Gastroesophageal sphincter (tissue), 3 donors: ENCODE data around the gene SPOCK3.

Experiments used
- EP300 ChIP-seq: sonication (generic); formaldehyde crosslinking; IDR thresholded peaks from one replicate; pipeline ENCODE4 v1.6.1; 2017; ENCODE audit warnings: antibody characterized with exemption, mild to moderate bottlenecking
- POLR2A ChIP-seq, 2 donors: fragments of 450-650 bp; IDR thresholded peaks; one replicate each; pipeline ENCODE4 v1.6.1; 2017; ENCODE audit warnings: antibody characterized with exemption in 2 of 2, mild to moderate bottlenecking in 2 of 2, moderate library complexity in 1 of 2
- POLR2AphosphoS5 ChIP-seq: sonication (generic); formaldehyde crosslinking; IDR thresholded peaks from one replicate; pipeline ENCODE4 v1.6.1; 2017; ENCODE audit warnings: antibody characterized with exemption
- TF ChIP-seq, protein P1 (sequence below), 4 experiments: fragments of 200-600 bp in 2 of 4; fragments of 450-650 bp in 2 of 4; sonication (generic) in 1 of 4; IDR thresholded peaks; one replicate each; pipeline ENCODE4 v1.5.1; 2017 to 2019; ENCODE audit warnings: antibody characterized with exemption in 4 of 4, mild to moderate bottlenecking in 2 of 4, moderate library complexity in 2 of 4

DNA sequence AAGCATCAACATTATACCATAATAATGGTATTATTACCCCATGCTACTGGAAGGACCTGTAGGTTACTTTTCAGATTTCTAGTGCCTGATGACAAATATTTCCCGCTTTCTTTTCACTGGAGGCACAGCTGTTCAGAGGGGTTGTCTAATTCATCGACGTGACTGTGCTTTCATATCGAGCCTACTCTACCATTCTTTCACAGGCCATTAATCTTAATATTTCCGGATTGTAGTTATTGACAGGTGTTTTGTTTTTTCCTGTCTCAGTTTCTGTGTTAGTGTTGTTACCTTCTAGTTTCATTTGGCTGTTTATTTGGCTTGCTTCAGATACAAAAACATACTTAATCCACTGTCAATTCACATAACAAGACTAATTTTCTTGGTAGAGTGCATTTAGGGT lies 330.9 kb downstream of the SPOCK3 start:
- TF ChIP-seq, protein P1, sequence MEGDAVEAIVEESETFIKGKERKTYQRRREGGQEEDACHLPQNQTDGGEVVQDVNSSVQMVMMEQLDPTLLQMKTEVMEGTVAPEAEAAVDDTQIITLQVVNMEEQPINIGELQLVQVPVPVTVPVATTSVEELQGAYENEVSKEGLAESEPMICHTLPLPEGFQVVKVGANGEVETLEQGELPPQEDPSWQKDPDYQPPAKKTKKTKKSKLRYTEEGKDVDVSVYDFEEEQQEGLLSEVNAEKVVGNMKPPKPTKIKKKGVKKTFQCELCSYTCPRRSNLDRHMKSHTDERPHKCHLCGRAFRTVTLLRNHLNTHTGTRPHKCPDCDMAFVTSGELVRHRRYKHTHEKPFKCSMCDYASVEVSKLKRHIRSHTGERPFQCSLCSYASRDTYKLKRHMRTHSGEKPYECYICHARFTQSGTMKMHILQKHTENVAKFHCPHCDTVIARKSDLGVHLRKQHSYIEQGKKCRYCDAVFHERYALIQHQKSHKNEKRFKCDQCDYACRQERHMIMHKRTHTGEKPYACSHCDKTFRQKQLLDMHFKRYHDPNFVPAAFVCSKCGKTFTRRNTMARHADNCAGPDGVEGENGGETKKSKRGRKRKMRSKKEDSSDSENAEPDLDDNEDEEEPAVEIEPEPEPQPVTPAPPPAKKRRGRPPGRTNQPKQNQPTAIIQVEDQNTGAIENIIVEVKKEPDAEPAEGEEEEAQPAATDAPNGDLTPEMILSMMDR (IDR thresholded peaks at IDR 0.05) = no peak
- no peak for TF ChIP-seq POLR2A (IDR thresholded peaks at IDR 0.05)
- TF ChIP-seq EP300 = no peak
- TF ChIP-seq POLR2AphosphoS5 = no peak
